HepG2 (cell line): ENCODE measurements around the gene ZNF284. TPM values are rescaled to one million over a fixed set of nuclear protein-coding genes. Genes with fewer than 3 reads are reported as not detected.

Source experiments
- CBX1 ChIP-seq: IDR thresholded peaks from one replicate; pipeline ENCODE4 v1.6.1; 2016; ENCODE audit warnings: antibody characterized with exemption, low read depth
- GATAD1 ChIP-seq: IDR thresholded peaks from 2 replicates; pipeline ENCODE4 v1.6.1; 2016; ENCODE audit warnings: missing genetic modification reagents, missing compliant biosample characterization
- HNRNPUL1 ChIP-seq: fragments of 200-400 bp; formaldehyde crosslinking; IDR thresholded peaks from 2 replicates; pipeline ENCODE4 v1.6.1; 2017; ENCODE audit warnings: low read depth, mild to moderate bottlenecking, low read length, moderate library complexity
- KMT2A ChIP-seq: sonication (generic); formaldehyde crosslinking; IDR thresholded peaks from 2 replicates; pipeline ENCODE4 v1.4.0; 2020; ENCODE audit warnings: missing genetic modification reagents
- MIER3 ChIP-seq: IDR thresholded peaks from 2 replicates; pipeline ENCODE4 v1.6.1; 2016; ENCODE audit warnings: missing compliant biosample characterization, borderline replicate concordance
- USF2 ChIP-seq, 2 experiments: sonication (generic) in 1 of 2; formaldehyde crosslinking in 1 of 2; IDR thresholded peaks; 2 replicates each; pipeline versions ENCODE4 v1.5.1 to v1.6.1; 2011 to 2020; ENCODE audit warnings: borderline replicate concordance in 1 of 2, low read depth in 1 of 2, low read length in 1 of 2, mild to moderate bottlenecking in 1 of 2, missing genetic modification reagents in 1 of 2, moderate library complexity in 1 of 2
- ZBTB20 ChIP-seq: sonication (generic); formaldehyde crosslinking; IDR thresholded peaks from 2 replicates; pipeline ENCODE4 v1.8.1; 2023; ENCODE audit warnings: missing genetic modification reagents, low read depth, mild to moderate bottlenecking, borderline replicate concordance
- ZFP36 ChIP-seq: fragments of 150-350 bp; IDR thresholded peaks from 2 replicates; pipeline ENCODE4 v1.6.1; 2018; ENCODE audit warnings: borderline replicate concordance, low read length, low read depth; ENCODE audit not compliant: partially characterized antibody
- ZNF234 ChIP-seq: sonication (generic); formaldehyde crosslinking; conservative IDR thresholded peaks from 2 replicates; pipeline ENCODE4 v1.5.1; 2020; ENCODE audit warnings: mild to moderate bottlenecking, missing genetic modification reagents
- ZNF468 ChIP-seq: sonication (generic); formaldehyde crosslinking; IDR thresholded peaks from 2 replicates; pipeline ENCODE4 v1.8.0; 2022; ENCODE audit warnings: mild to moderate bottlenecking, moderate library complexity, missing genetic modification reagents
- ZNF564 ChIP-seq: sonication (generic); formaldehyde crosslinking; IDR thresholded peaks from 2 replicates; pipeline ENCODE4 v1.8.1; 2023; ENCODE audit warnings: mild to moderate bottlenecking, missing genetic modification reagents
- polyA plus RNA-seq, 8 experiments: library from polyadenylated mRNA; depleted of rRNA in 3 of 8; stranded (reverse) in 7 of 8; unstranded in 1 of 8; fragments of >200 nt; fragmentation: Illumina TruSeq in 4 of 8; extraction: Trizol in 4 of 8; gene quantifications; 2 replicates each; pipeline versions ENCODE4 v1.2.1 to v1.2.3, GENCODE V29; 2011 to 2016; ENCODE audit warnings: low read depth in 4 of 8, missing spikeins in 1 of 8, mixed read lengths in 1 of 8; ENCODE audit not compliant: insufficient read depth in 1 of 8
- total RNA-seq, 5 experiments: library from RNA; depleted of rRNA; stranded (reverse); fragments of >200 nt; fragmentation: Illumina TruSeq; extraction: Trizol; gene quantifications; 2 replicates each; pipeline ENCODE4 v1.2.3, GENCODE V29; 2016; ENCODE audit warnings: low read depth in 1 of 5
- TF ChIP-seq, protein P1 (sequence below): sonication (generic); formaldehyde crosslinking; IDR thresholded peaks from 2 replicates; pipeline ENCODE4 v1.4.0; 2020; ENCODE audit warnings: missing genetic modification reagents, borderline replicate concordance
- TF ChIP-seq, protein P2 (sequence below): sonication (generic); formaldehyde crosslinking; IDR thresholded peaks from 2 replicates; pipeline ENCODE4 v1.5.1; 2020; ENCODE audit warnings: mild to moderate bottlenecking, missing genetic modification reagents
- TF ChIP-seq, protein P3 (sequence below), 2 experiments: sonication (generic) in 1 of 2; formaldehyde crosslinking in 1 of 2; IDR thresholded peaks; 2 replicates each; pipeline versions ENCODE4 v1.6.1 to v1.9.0; 2014 to 2022; ENCODE audit warnings: antibody characterized with exemption in 1 of 2, borderline replicate concordance in 1 of 2, inconsistent platforms in 1 of 2, low read depth in 1 of 2, missing genetic modification reagents in 1 of 2

The ZNF284 gene
- total and polyA plus RNA-seq, 2 of the 13 experiments (the other 11 are each of a cell fraction or from before 2014, with no cell fraction given): 1.2 to 2.3 TPM

GRCh38 chr19:44113138-44113783 lies 41.3 kb downstream of the ZNF284 start, which contains the start of gene ZNF225 (continued):
- TF ChIP-seq USF2 (IDR thresholded peaks at IDR 0.05; ENCODE audit: low read depth, low read length) (no peak), USF2 (CRISPR knock-in tag; IDR thresholded peaks at IDR 0.05; ENCODE audit: borderline replicate concordance) (no peak), ZFP36 (no peak), HNRNPUL1 (no peak), KMT2A (CRISPR knock-in tag) (peak; percentile 65), ZNF234 (CRISPR knock-in tag) (no peak), CBX1 (no peak), ZNF468 (CRISPR knock-in tag) (no peak), MIER3 (CRISPR knock-in tag) (peak; percentile 69; the same call in 1 of the 2 replicates), GATAD1 (CRISPR knock-in tag) (peak; percentile 83), ZNF564 (no peak), ZBTB20 (no peak)
- TF ChIP-seq, protein P1, sequence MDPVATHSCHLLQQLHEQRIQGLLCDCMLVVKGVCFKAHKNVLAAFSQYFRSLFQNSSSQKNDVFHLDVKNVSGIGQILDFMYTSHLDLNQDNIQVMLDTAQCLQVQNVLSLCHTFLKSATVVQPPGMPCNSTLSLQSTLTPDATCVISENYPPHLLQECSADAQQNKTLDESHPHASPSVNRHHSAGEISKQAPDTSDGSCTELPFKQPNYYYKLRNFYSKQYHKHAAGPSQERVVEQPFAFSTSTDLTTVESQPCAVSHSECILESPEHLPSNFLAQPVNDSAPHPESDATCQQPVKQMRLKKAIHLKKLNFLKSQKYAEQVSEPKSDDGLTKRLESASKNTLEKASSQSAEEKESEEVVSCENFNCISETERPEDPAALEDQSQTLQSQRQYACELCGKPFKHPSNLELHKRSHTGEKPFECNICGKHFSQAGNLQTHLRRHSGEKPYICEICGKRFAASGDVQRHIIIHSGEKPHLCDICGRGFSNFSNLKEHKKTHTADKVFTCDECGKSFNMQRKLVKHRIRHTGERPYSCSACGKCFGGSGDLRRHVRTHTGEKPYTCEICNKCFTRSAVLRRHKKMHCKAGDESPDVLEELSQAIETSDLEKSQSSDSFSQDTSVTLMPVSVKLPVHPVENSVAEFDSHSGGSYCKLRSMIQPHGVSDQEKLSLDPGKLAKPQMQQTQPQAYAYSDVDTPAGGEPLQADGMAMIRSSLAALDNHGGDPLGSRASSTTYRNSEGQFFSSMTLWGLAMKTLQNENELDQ (CRISPR knock-in tag): no peak
- TF ChIP-seq, protein P2, sequence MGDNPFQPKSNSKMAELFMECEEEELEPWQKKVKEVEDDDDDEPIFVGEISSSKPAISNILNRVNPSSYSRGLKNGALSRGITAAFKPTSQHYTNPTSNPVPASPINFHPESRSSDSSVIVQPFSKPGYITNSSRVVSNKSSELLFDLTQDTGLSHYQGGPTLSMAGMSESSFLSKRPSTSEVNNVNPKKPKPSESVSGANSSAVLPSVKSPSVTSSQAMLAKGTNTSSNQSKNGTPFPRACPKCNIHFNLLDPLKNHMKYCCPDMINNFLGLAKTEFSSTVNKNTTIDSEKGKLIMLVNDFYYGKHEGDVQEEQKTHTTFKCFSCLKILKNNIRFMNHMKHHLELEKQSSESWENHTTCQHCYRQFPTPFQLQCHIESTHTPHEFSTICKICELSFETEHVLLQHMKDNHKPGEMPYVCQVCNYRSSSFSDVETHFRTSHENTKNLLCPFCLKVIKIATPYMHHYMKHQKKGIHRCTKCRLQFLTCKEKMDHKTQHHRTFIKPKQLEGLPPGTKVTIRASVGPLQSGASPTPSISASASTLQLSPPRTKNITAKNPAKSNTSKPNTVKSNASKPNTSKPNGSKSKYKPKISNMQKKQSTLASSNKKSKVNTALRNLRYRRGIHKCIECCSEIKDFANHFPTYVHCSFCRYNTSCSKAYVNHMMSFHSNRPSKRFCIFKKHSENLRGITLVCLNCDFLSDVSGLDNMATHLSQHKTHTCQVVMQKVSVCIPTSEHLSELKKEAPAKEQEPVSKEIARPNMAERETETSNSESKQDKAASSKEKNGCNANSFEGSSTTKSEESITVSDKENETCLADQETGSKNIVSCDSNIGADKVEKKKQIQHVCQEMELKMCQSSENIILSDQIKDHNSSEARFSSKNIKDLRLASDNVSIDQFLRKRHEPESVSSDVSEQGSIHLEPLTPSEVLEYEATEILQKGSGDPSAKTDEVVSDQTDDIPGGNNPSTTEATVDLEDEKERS (CRISPR knock-in tag): no peak
- TF ChIP-seq, protein P3, sequence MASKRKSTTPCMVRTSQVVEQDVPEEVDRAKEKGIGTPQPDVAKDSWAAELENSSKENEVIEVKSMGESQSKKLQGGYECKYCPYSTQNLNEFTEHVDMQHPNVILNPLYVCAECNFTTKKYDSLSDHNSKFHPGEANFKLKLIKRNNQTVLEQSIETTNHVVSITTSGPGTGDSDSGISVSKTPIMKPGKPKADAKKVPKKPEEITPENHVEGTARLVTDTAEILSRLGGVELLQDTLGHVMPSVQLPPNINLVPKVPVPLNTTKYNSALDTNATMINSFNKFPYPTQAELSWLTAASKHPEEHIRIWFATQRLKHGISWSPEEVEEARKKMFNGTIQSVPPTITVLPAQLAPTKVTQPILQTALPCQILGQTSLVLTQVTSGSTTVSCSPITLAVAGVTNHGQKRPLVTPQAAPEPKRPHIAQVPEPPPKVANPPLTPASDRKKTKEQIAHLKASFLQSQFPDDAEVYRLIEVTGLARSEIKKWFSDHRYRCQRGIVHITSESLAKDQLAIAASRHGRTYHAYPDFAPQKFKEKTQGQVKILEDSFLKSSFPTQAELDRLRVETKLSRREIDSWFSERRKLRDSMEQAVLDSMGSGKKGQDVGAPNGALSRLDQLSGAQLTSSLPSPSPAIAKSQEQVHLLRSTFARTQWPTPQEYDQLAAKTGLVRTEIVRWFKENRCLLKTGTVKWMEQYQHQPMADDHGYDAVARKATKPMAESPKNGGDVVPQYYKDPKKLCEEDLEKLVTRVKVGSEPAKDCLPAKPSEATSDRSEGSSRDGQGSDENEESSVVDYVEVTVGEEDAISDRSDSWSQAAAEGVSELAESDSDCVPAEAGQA (IDR thresholded peaks at IDR 0.05; ENCODE audit: low read depth): peak; percentile 60; the same call in 1 of the 2 replicates
- TF ChIP-seq, protein P3 (CRISPR knock-in tag; IDR thresholded peaks at IDR 0.05; ENCODE audit: borderline replicate concordance): no peak
